Endothelial cell of hepatic sinusoid (primary cell): ENCODE measurements around the gene CCDC117.

ENCODE experiments used
- in situ Hi-C: cut with HindIII; loops from 2 replicates; pipeline ENCODE4 v1.10.0; 2017; ENCODE audit warnings: low sequenced_read_pairs

The CCDC117 gene

DNA sequence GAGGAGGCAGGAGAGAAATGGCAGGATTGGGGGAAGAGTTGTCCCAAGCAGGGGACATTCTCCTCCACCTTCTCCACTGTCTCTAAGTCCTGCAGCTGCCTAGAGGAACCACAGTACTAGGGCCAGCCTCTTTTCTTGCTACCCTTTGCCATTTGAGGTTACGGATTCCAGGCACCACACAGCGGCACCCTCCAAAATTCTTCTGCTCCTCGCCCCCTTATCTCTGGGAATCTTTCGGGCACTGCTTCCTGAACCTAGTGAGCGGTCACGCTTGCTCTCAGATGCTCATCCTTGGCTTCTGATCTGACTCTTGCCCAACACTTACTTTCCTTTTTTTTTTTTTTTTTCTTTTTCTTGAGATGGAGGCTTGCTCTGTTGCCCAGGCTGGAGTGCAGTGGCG is 54.4 kb downstream of the CCDC117 start:
- in situ Hi-C loops, result no loop called here

DNA sequence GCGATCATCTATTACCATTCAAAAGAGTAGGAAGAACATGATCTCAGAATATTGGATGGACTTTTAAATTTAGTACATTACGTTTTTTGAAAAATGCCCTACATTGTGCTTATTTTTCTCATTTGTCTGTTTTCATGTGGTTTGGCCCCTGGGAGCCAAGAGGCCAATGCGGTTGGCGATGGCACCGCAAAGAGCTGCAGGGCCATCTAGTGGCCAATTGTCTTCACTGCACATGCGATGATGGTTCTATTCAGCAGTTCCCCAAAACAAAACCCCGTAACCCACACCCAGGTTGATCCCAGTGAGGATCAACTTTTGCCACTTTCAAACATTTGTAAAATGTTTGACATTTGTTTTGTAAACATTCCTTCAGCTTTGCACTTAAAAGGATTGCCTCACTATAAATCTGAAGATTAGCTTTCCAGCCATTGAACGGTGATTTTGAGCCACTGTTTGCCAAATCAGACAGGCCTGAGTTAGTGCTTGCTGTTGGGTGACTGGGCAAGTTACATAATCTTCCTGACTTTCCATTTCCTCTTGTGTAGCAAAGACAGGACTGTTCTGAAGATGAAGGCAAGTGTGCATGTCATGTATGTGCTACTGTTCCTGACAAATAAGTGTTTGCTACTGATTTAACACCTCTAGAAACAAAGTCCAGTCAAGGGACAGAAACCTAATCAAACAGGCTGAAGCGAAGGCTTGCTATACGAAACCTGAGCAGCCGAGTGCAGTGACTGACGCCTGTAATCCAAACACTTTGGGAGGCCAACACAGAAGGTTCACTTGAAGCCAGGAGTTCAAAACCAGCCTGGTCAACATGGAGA is 57.1 kb downstream of the CCDC117 start:
- in situ Hi-C loops, result loop anchor here (5.0 to 10.0 kb wide), 2 partner anchors 242 to 755 kb away; no protein-coding TSS in a partner anchor

DNA sequence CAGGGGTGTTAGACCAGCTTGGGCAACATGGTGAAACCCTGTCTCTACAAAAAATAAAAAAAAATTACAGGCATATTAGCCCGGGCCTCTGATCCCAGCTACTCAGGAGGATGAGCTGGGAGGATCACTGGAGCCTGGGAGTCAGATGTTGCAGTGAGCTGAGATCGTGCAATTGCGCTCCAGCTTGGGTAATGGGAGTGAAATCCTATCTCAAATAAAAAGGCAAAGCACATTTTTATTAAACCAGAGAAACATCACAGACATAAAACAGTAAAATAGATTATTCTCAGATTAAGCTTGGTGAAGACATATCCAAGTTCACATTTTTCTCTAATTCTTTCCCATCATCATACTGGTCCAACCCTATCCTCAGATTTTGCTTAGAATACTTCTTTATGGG is 57.9 kb downstream of the CCDC117 start:
- in situ Hi-C loops, result loop anchor here (5.0 to 10.0 kb wide), 2 partner anchors 243 to 756 kb away; no protein-coding TSS in a partner anchor

DNA sequence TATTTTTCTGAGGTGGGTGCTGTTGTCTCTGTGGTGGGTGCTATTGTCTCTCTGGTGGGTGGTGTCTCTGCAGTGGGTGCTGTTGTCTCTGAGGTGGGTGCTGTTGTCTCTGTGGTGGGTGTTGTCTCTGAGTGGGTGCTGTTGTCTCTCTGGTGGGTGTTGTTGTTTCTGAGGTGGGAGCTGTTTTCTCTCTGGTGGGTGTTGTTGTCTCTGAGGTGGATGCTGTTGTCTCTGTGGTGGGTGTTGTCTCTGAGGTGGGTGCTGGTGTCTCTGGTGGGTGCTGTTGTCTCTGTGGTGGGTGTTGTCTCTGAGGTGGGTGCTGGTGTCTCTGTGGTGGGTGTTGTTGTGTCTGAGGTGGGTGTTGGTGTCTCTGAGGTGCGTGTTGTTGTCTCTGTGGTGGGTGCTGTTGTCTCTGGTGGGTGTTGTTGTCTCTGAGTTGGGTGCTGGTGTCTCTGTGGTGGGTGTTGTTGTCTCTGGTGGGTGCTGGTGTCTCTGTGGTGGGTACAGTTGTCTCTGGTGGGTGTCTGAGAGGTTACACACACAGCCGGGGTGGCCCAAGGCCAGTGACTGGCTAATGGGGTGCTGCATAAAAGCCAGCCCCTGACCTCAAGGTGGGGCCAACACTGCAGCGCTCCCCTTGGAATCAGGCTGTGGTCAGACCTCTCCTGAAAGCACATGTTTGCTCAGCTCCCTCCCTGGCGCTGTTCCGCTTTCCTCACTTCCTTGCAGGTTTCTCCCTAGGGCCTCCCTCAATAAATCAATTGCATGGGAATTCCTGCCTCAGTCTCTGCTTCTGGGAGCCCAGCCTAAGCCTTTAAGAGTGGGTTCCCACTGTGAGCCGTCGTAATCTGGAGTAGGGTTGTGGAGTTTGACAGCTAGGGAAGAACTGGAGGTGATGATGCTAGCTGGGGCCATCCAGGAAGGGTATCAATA is 58.9 kb downstream of the CCDC117 start:
- in situ Hi-C loops, result loop anchor here (5.0 to 10.0 kb wide), 2 partner anchors 244 to 757 kb away; no protein-coding TSS in a partner anchor

DNA sequence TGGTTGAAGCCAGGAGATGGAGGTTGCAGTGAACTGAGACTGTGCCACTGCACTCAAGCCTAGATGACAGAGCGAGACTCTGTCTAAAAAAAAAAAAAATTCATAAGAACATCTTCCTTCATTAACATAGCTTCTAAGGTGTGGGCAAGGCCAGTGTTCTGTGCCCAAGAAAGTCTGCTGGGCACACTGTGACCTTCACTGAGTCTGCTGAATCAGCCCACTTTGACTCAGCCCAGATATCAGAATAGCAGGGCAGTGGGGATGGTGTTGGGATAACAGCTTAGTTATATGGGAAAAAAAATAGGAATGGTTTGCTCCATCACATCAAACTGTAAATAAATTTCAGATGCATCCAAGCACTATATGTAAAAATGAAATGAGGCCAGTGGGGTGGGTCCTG is 60.2 kb downstream of the CCDC117 start:
- in situ Hi-C loops, result loop anchor here (5.0 to 10.0 kb wide), 2 partner anchors 245 to 758 kb away; no protein-coding TSS in a partner anchor

- in situ Hi-C loops, result loop anchor here (5.0 to 10.0 kb wide), 2 partner anchors 246 to 759 kb away; no protein-coding TSS in a partner anchor
Measured at GRCh38 chr22:28833276-28833923, 60.9 kb downstream of the CCDC117 start.

DNA sequence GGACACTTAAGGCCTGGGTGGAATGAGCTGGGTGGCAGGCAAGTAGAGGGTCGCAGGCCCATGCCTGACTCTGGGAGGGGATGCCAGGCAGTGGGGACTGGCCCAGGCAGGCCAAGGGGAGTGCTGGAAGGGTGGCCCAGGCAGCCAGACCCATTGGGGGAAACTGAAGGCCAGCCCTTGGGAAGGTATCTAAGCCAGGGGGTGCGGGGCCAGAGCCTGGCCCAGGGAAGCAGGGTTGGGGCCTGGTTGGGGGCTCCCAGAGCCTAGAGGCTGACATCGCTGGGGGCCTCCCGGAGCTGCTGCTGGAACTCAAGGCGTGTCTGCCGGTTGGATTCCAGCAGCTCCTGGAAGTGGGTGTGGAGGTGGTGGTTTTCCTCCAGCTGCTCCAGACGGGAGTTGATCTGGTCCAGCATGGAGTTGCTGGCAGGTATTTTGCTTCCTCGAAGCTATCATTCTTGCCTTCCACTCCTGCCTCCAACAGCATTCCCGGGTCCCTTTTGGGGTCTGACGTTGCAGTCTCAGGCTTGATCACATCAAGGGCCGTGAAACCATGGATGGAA is 63.2 kb downstream of the CCDC117 start:
- in situ Hi-C loops, result loop anchor here (10.0 kb wide), 1 partner anchor 761 kb away; no protein-coding TSS in a partner anchor

GRCh38 chr22:28837640-28838039 is 65.1 kb downstream of the CCDC117 start:
- in situ Hi-C loops, result loop anchor here (10.0 kb wide), 1 partner anchor 763 kb away; no protein-coding TSS in a partner anchor
